ENCODE results near the gene CCDC89.

GRCh38 chr11:85718991-85719807, 33.2 kb upstream of the CCDC89 start:
- TF ChIP-seq TAF1 (IDR thresholded peaks at IDR 0.05; ENCODE audit: low read depth) (no peak), CREB1 (IDR thresholded peaks at IDR 0.05; ENCODE audit: low read depth) (no peak), USF1 (IDR thresholded peaks at IDR 0.05) (peak; percentile 49), REST (IDR thresholded peaks at IDR 0.05; ENCODE audit: low read depth) (no peak), RAD21 (IDR thresholded peaks at IDR 0.05; ENCODE audit: low read depth) (no peak), CEBPB (IDR thresholded peaks at IDR 0.05) (no peak), TCF12 (IDR thresholded peaks at IDR 0.05; ENCODE audit: low read depth) (peak; percentile 66), TEAD4 (IDR thresholded peaks at IDR 0.05) (peak; percentile 87)
